ENCODE measurements around the gene GDI1. TPM values are rescaled to one million over a fixed set of nuclear protein-coding genes. Genes with fewer than 3 reads are reported as not detected.

GDI1 gene
- polyA plus RNA-seq, 3 donors = 15.8 to 398 (median 21.3) TPM

DNA sequence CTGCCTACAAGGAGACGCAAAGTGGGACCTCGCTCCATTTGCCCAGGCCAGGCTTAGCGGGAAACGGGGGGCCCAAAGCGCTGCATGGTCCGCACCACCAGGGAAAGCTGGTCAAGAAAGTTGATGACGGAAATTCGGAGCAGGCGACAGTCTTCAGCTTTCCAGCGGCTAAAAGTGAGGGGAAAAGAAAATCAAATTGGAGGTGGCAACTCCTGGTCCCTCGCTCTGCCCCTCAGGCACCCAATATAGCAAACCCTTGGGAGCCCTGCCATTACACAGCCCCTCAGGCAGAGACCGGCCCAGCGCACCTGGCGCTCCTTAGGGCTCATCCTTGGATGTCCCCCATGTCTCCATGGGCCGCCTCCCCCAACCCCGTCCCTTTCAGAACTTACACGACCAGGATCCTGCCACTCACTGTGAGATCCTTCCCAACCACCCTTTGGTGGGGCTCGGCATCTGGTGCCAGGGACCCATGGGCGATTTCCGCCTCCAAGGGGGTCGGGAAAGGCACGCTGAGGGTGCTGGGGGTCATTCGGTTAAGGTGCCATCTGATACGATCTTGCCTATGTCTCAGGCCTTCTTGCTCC is 41.0 kb downstream of the GDI1 start:
- Mint-ChIP-seq H3K27me3 (ENCODE audit: low read depth in 3 of 3) (peaks cover 2 to 24% (median 3%) of the 10 kb centered on the region in 3 donors), H3K27ac (peak overlapping the region; percentile 31 to 89 (median 79)), H3K36me3 (no peaks in the 10 kb centered on the region), H3K9me3 (peaks cover 0 to 6% (median 2%) of the 10 kb centered on the region in 7 donors), H3K4me3 (peak overlapping the region; percentile 70 to 75), H3K4me1 (peaks cover 7% of the 10 kb centered on the region)
- no peaks in the 10 kb centered on the region for H3K9me3 ChIP-seq (replicated peaks in 1 of 2; ENCODE audit: control insufficient read depth in 1 of 2, insufficient read depth in 1 of 2, low read length in 2 of 2)
- H2AFZ ChIP-seq (ENCODE audit: insufficient read depth, low read depth, low read length, poor library complexity, severe bottlenecking) = peak overlapping the region; percentile 46
- peak overlapping the region; percentile 70 for H3K4me2 ChIP-seq (replicated peaks; ENCODE audit: extremely low read depth, low read length, poor library complexity, severe bottlenecking)
- H4K20me1 ChIP-seq (ENCODE audit: insufficient read depth, low read length) = no peaks in the 10 kb centered on the region
- no peak for DNase-seq
- TF ChIP-seq, protein P1, sequence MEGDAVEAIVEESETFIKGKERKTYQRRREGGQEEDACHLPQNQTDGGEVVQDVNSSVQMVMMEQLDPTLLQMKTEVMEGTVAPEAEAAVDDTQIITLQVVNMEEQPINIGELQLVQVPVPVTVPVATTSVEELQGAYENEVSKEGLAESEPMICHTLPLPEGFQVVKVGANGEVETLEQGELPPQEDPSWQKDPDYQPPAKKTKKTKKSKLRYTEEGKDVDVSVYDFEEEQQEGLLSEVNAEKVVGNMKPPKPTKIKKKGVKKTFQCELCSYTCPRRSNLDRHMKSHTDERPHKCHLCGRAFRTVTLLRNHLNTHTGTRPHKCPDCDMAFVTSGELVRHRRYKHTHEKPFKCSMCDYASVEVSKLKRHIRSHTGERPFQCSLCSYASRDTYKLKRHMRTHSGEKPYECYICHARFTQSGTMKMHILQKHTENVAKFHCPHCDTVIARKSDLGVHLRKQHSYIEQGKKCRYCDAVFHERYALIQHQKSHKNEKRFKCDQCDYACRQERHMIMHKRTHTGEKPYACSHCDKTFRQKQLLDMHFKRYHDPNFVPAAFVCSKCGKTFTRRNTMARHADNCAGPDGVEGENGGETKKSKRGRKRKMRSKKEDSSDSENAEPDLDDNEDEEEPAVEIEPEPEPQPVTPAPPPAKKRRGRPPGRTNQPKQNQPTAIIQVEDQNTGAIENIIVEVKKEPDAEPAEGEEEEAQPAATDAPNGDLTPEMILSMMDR (IDR thresholded peaks at IDR 0.05) = no peak
- peak overlapping the region; percentile 20 to 86 for H3K27ac ChIP-seq (ENCODE audit: low read depth in 1 of 2, low read length in 2 of 2)
- H3K4me3 ChIP-seq (replicated peaks in 1 of 3; ENCODE audit: low read depth in 2 of 3, low read length in 3 of 3) = peak overlapping the region; percentile 32 to 71 (median 42)
- H3K4me1 ChIP-seq (ENCODE audit: control insufficient read depth in 1 of 2, insufficient read depth in 2 of 2, low read length in 2 of 2) = peaks cover 15 to 19% of the 10 kb centered on the region in 2 donors
- WGBS (ENCODE audit: insufficient coverage) = 90% methylated on average over 4 of the region's 24 CpGs
- no peaks in the 10 kb centered on the region for H3K36me3 ChIP-seq (replicated peaks in 1 of 2; ENCODE audit: control insufficient read depth in 1 of 2, insufficient read depth in 2 of 2, low read length in 2 of 2)
- no peaks in the 10 kb centered on the region for H3K27me3 ChIP-seq (ENCODE audit: control insufficient read depth in 2 of 2, insufficient read depth in 2 of 2, low read length in 2 of 2)
- H3K9ac ChIP-seq (ENCODE audit: insufficient read depth, low read length, poor library complexity, severe bottlenecking) = peak overlapping the region; percentile 65
- H3K79me2 ChIP-seq (ENCODE audit: insufficient read depth, low read length) = no peaks in the 10 kb centered on the region
- intact Hi-C loops (cut with micrococcal nuclease) = loop anchor here in 1 of 2 donors (5.0 kb wide), 1 partner anchor 36 kb away; the partner anchor contains the start of gene FAM50A

DNA sequence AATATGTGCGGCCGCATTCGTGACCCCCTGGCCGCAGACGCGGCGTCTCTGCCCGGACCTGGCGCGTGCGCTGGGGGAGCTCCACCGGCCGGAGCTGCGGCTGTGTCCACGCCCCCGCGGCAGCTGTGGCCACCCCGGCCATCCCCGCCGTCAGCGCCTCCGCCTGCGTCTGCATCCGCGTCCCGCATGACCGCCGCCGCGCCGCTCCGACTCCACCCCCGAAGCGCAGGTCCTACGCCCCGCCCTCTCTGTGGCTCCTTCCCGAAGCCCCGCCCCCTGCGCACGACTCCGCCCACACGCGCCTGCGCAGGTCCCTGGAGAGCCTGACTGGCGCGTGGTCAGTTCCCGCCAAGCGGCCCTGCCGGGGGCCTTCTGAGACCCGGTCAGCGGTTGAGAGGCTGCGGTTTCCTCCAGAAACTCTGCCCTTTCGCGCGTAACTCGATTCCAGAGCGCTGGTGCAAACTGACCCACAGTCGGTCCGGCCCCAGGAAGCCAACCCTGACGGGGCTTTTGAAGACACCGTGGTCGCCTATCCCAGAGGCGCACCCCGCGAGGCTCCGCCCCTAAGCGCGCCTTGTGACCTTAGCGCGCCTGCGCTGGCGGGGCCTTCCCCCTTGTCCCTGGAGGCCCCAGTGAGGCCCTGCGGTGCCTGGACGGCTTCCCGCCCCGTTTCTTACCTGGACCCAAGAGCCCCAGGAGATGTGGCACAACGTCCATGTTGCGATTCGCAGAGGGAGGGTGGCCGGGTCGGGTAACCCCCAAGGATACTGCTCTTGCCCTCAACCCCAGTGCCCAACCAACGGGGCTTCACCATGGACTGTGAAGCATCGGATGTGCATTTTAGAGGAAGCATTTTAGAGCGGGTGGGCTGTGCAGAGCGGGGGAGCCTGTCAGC is 42.0 kb downstream of the GDI1 start, which contains the start of gene LAGE3:
TSS of gene LAGE3 (minus strand) at position 554 of the 895 bp plus-strand sequence. CDS start at position 188, 366 bp downstream.
- peak within 1 kb of the TSS; percentile 65 for H3K9ac ChIP-seq (ENCODE audit: insufficient read depth, low read length, poor library complexity, severe bottlenecking)
- peaks cover 0 to 6% of the 10 kb centered on the region in 2 donors for H3K36me3 Mint-ChIP-seq
- H3K4me1 Mint-ChIP-seq = peaks cover 10% of the 10 kb centered on the region
- H3K27me3 ChIP-seq (ENCODE audit: control insufficient read depth in 2 of 2, insufficient read depth in 2 of 2, low read length in 2 of 2) = no peaks in the 10 kb centered on the region
- peak; percentile 84 to 93 (median 90) for DNase-seq
- H3K27ac Mint-ChIP-seq = peak within 1 kb of the TSS; percentile 82 to 94 (median 90)
- peak within 1 kb of the TSS; percentile 70 for H3K4me2 ChIP-seq (replicated peaks; ENCODE audit: extremely low read depth, low read length, poor library complexity, severe bottlenecking)
- H3K27ac ChIP-seq (ENCODE audit: low read depth in 1 of 2, low read length in 2 of 2) = peak within 1 kb of the TSS; percentile 82 to 86
- peak within 1 kb of the TSS; percentile 73 for H2AFZ ChIP-seq (ENCODE audit: insufficient read depth, low read depth, low read length, poor library complexity, severe bottlenecking)
- H3K9me3 ChIP-seq (replicated peaks in 1 of 2; ENCODE audit: control insufficient read depth in 1 of 2, insufficient read depth in 1 of 2, low read length in 2 of 2) = no peaks in the 10 kb centered on the region
- H3K79me2 ChIP-seq (ENCODE audit: insufficient read depth, low read length) = no peaks in the 10 kb centered on the region
- WGBS (ENCODE audit: insufficient coverage) = 0% methylated on average over 61 of the region's 85 CpGs
- H4K20me1 ChIP-seq (ENCODE audit: insufficient read depth, low read length) = no peaks in the 10 kb centered on the region
- H3K9me3 Mint-ChIP-seq = peaks cover 0 to 6% (median 2%) of the 10 kb centered on the region in 7 donors
- H3K4me1 ChIP-seq (ENCODE audit: control insufficient read depth in 1 of 2, insufficient read depth in 2 of 2, low read length in 2 of 2) = peaks cover 17 to 20% of the 10 kb centered on the region in 2 donors
- no peaks in the 10 kb centered on the region for H3K36me3 ChIP-seq (replicated peaks in 1 of 2; ENCODE audit: control insufficient read depth in 1 of 2, insufficient read depth in 2 of 2, low read length in 2 of 2)
- intact Hi-C loops (cut with micrococcal nuclease) = loop anchor here in 1 of 2 donors (5.0 kb wide), 1 partner anchor 37 kb away; the partner anchor contains the start of gene FAM50A
- peak within 1 kb of the TSS; percentile 32 to 71 (median 42) for H3K4me3 ChIP-seq (replicated peaks in 1 of 3; ENCODE audit: low read depth in 2 of 3, low read length in 3 of 3)
- H3K27me3 Mint-ChIP-seq (ENCODE audit: low read depth in 3 of 3) = peaks cover 2 to 24% (median 3%) of the 10 kb centered on the region in 3 donors
- TF ChIP-seq, protein P1 (IDR thresholded peaks at IDR 0.05) = no peak
- peak within 1 kb of the TSS; percentile 70 to 75 for H3K4me3 Mint-ChIP-seq
